ENCODE data around the gene DHRS12.

Gene DHRS12

GRCh38 chr13:51742611-51743010 lies 61.4 kb downstream of the DHRS12 start:
- H3K4me1 ChIP-seq (ENCODE audit: insufficient read depth, low read length): peaks cover 33% of the 10 kb centered on the region
- no peaks in the 10 kb centered on the region for H3K27me3 ChIP-seq (ENCODE audit: control insufficient read depth in 1 of 2, insufficient read depth in 2 of 2, low read length in 2 of 2)
- H3K27ac ChIP-seq (ENCODE audit: low read depth, low read length): no peak overlapping the region
- no peak overlapping the region for H3K4me3 ChIP-seq (ENCODE audit: low read depth in 1 of 2, low read length in 2 of 2)
- no peaks in the 10 kb centered on the region for H3K9me3 ChIP-seq (ENCODE audit: low read length)
- H3K36me3 ChIP-seq (ENCODE audit: insufficient read depth, low read length): no peaks in the 10 kb centered on the region
- H3K9ac ChIP-seq (ENCODE audit: low read length): no peak overlapping the region

GRCh38 chr13:51742031-51742430 lies 61.9 kb downstream of the DHRS12 start:
- Histone ChIP-seq H3K36me3 (ENCODE audit: insufficient read depth, low read length) (no peaks in the 10 kb centered on the region), H3K4me3 (ENCODE audit: low read depth in 1 of 2, low read length in 2 of 2) (no peak overlapping the region), H3K27ac (ENCODE audit: low read depth, low read length) (no peak overlapping the region), H3K27me3 (ENCODE audit: control insufficient read depth in 1 of 2, insufficient read depth in 2 of 2, low read length in 2 of 2) (no peaks in the 10 kb centered on the region), H3K9ac (ENCODE audit: low read length) (no peak overlapping the region), H3K4me1 (ENCODE audit: insufficient read depth, low read length) (peaks cover 33% of the 10 kb centered on the region), H3K9me3 (ENCODE audit: low read length) (no peaks in the 10 kb centered on the region)

GRCh38 chr13:51740698-51741097 lies 63.3 kb downstream of the DHRS12 start:
- H3K27ac ChIP-seq (ENCODE audit: low read depth, low read length): no peak overlapping the region
- H3K4me3 ChIP-seq (ENCODE audit: low read depth in 1 of 2, low read length in 2 of 2): no peak overlapping the region
- H3K27me3 ChIP-seq (ENCODE audit: control insufficient read depth in 1 of 2, insufficient read depth in 2 of 2, low read length in 2 of 2): no peaks in the 10 kb centered on the region
- H3K9ac ChIP-seq (ENCODE audit: low read length): no peak overlapping the region
- no peaks in the 10 kb centered on the region for H3K36me3 ChIP-seq (ENCODE audit: insufficient read depth, low read length)
- no peaks in the 10 kb centered on the region for H3K9me3 ChIP-seq (ENCODE audit: low read length)
- peaks cover 33% of the 10 kb centered on the region for H3K4me1 ChIP-seq (ENCODE audit: insufficient read depth, low read length)

GRCh38 chr13:51739027-51739764 lies 64.8 kb downstream of the DHRS12 start:
- no peak overlapping the region for H3K9ac ChIP-seq (ENCODE audit: low read length)
- H3K27ac ChIP-seq (ENCODE audit: low read depth, low read length): peak overlapping the region; percentile 68

GRCh38 chr13:51738226-51738905 lies 65.6 kb downstream of the DHRS12 start:
- no peak overlapping the region for H3K9ac ChIP-seq (ENCODE audit: low read length)
- no peaks in the 10 kb centered on the region for H3K27me3 ChIP-seq (ENCODE audit: control insufficient read depth in 1 of 2, insufficient read depth in 2 of 2, low read length in 2 of 2)
- H3K36me3 ChIP-seq (ENCODE audit: insufficient read depth, low read length): no peaks in the 10 kb centered on the region
- peaks cover 33% of the 10 kb centered on the region for H3K4me1 ChIP-seq (ENCODE audit: insufficient read depth, low read length)
- no peak overlapping the region for H3K4me3 ChIP-seq (ENCODE audit: low read depth in 1 of 2, low read length in 2 of 2)
- no peak overlapping the region for H3K27ac ChIP-seq (ENCODE audit: low read depth, low read length)
- H3K9me3 ChIP-seq (ENCODE audit: low read length): no peaks in the 10 kb centered on the region

More at GRCh38 chr13:51739027-51739764, 64.8 kb downstream of the DHRS12 start:
- peaks cover 33% of the 10 kb centered on the region for H3K4me1 ChIP-seq (ENCODE audit: insufficient read depth, low read length)
- no peak overlapping the region for H3K4me3 ChIP-seq (ENCODE audit: low read depth in 1 of 2, low read length in 2 of 2)
- no peaks in the 10 kb centered on the region for H3K9me3 ChIP-seq (ENCODE audit: low read length)
- no peaks in the 10 kb centered on the region for H3K36me3 ChIP-seq (ENCODE audit: insufficient read depth, low read length)
- no peaks in the 10 kb centered on the region for H3K27me3 ChIP-seq (ENCODE audit: control insufficient read depth in 1 of 2, insufficient read depth in 2 of 2, low read length in 2 of 2)

- Histone ChIP-seq H3K4me1 (ENCODE audit: insufficient read depth, low read length) (peaks cover 33% of the 10 kb centered on the region), H3K4me3 (ENCODE audit: low read depth in 1 of 2, low read length in 2 of 2) (no peak overlapping the region), H3K27me3 (ENCODE audit: control insufficient read depth in 1 of 2, insufficient read depth in 2 of 2, low read length in 2 of 2) (no peaks in the 10 kb centered on the region), H3K36me3 (ENCODE audit: insufficient read depth, low read length) (no peaks in the 10 kb centered on the region), H3K27ac (ENCODE audit: low read depth, low read length) (no peak overlapping the region), H3K9me3 (ENCODE audit: low read length) (no peaks in the 10 kb centered on the region), H3K9ac (ENCODE audit: low read length) (no peak overlapping the region)
Measured at GRCh38 chr13:51737609-51738008, 66.4 kb downstream of the DHRS12 start.

- H3K36me3 ChIP-seq (ENCODE audit: insufficient read depth, low read length): no peaks in the 10 kb centered on the region
- H3K4me3 ChIP-seq (ENCODE audit: low read depth in 1 of 2, low read length in 2 of 2): no peak overlapping the region
- no peaks in the 10 kb centered on the region for H3K27me3 ChIP-seq (ENCODE audit: control insufficient read depth in 1 of 2, insufficient read depth in 2 of 2, low read length in 2 of 2)
- H3K9me3 ChIP-seq (ENCODE audit: low read length): no peaks in the 10 kb centered on the region
- no peak overlapping the region for H3K9ac ChIP-seq (ENCODE audit: low read length)
- no peak overlapping the region for H3K27ac ChIP-seq (ENCODE audit: low read depth, low read length)
- H3K4me1 ChIP-seq (ENCODE audit: insufficient read depth, low read length): peaks cover 30% of the 10 kb centered on the region
Measured at GRCh38 chr13:51734786-51735185, 69.2 kb downstream of the DHRS12 start.

- no peak overlapping the region for H3K27ac ChIP-seq (ENCODE audit: low read depth, low read length)
- H3K4me3 ChIP-seq (ENCODE audit: low read depth in 1 of 2, low read length in 2 of 2): no peak overlapping the region
- no peaks in the 10 kb centered on the region for H3K27me3 ChIP-seq (ENCODE audit: control insufficient read depth in 1 of 2, insufficient read depth in 2 of 2, low read length in 2 of 2)
- H3K9ac ChIP-seq (ENCODE audit: low read length): no peak overlapping the region
- peaks cover 23% of the 10 kb centered on the region for H3K4me1 ChIP-seq (ENCODE audit: insufficient read depth, low read length)
- H3K9me3 ChIP-seq (ENCODE audit: low read length): no peaks in the 10 kb centered on the region
- no peaks in the 10 kb centered on the region for H3K36me3 ChIP-seq (ENCODE audit: insufficient read depth, low read length)
Measured at GRCh38 chr13:51733374-51734298, 70.3 kb downstream of the DHRS12 start.

GRCh38 chr13:51731759-51732158 lies 72.2 kb downstream of the DHRS12 start:
- Histone ChIP-seq H3K36me3 (ENCODE audit: insufficient read depth, low read length) (no peaks in the 10 kb centered on the region), H3K9ac (ENCODE audit: low read length) (no peak overlapping the region), H3K4me3 (ENCODE audit: low read depth in 1 of 2, low read length in 2 of 2) (no peak overlapping the region), H3K4me1 (ENCODE audit: insufficient read depth, low read length) (peaks cover 19% of the 10 kb centered on the region), H3K9me3 (ENCODE audit: low read length) (no peaks in the 10 kb centered on the region), H3K27me3 (ENCODE audit: control insufficient read depth in 1 of 2, insufficient read depth in 2 of 2, low read length in 2 of 2) (no peaks in the 10 kb centered on the region), H3K27ac (ENCODE audit: low read depth, low read length) (no peak overlapping the region)

- no peak overlapping the region for H3K27ac ChIP-seq (ENCODE audit: low read depth, low read length)
- no peaks in the 10 kb centered on the region for H3K27me3 ChIP-seq (ENCODE audit: control insufficient read depth in 1 of 2, insufficient read depth in 2 of 2, low read length in 2 of 2)
- H3K36me3 ChIP-seq (ENCODE audit: insufficient read depth, low read length): no peaks in the 10 kb centered on the region
- no peak overlapping the region for H3K4me3 ChIP-seq (ENCODE audit: low read depth in 1 of 2, low read length in 2 of 2)
- no peaks in the 10 kb centered on the region for H3K9me3 ChIP-seq (ENCODE audit: low read length)
- peaks cover 24% of the 10 kb centered on the region for H3K4me1 ChIP-seq (ENCODE audit: insufficient read depth, low read length)
- no peak overlapping the region for H3K9ac ChIP-seq (ENCODE audit: low read length)
Measured at GRCh38 chr13:51730927-51731326, 73.0 kb downstream of the DHRS12 start.

- H3K9ac ChIP-seq (ENCODE audit: low read length): no peak overlapping the region
- peaks cover 24% of the 10 kb centered on the region for H3K4me1 ChIP-seq (ENCODE audit: insufficient read depth, low read length)
- no peaks in the 10 kb centered on the region for H3K9me3 ChIP-seq (ENCODE audit: low read length)
- H3K27ac ChIP-seq (ENCODE audit: low read depth, low read length): peak overlapping the region; percentile 21
- peak overlapping the region; percentile 9 to 32 for H3K4me3 ChIP-seq (ENCODE audit: low read depth in 1 of 2, low read length in 2 of 2)
- no peaks in the 10 kb centered on the region for H3K27me3 ChIP-seq (ENCODE audit: control insufficient read depth in 1 of 2, insufficient read depth in 2 of 2, low read length in 2 of 2)
- H3K36me3 ChIP-seq (ENCODE audit: insufficient read depth, low read length): no peaks in the 10 kb centered on the region
Measured at GRCh38 chr13:51729866-51730553, 74.0 kb downstream of the DHRS12 start.
